Sigmoid colon (tissue), 4 donors: ENCODE data around the gene B3GALT2.

ENCODE experiments used
- EP300 ChIP-seq, 4 donors: sonication (generic); formaldehyde crosslinking; IDR thresholded peaks; one replicate each; pipeline ENCODE4 v1.6.1; 2017; ENCODE audit warnings: antibody characterized with exemption in 4 of 4
- POLR2AphosphoS5 ChIP-seq, 4 donors: sonication (generic); formaldehyde crosslinking; IDR thresholded peaks; one replicate each; pipeline ENCODE4 v1.6.1; 2017; ENCODE audit warnings: antibody characterized with exemption in 4 of 4
- TF ChIP-seq, protein P1 (sequence below), 4 experiments: fragments of 450-650 bp in 3 of 4; fragments of 200-600 bp in 1 of 4; IDR thresholded peaks; one replicate each; pipeline ENCODE4 v1.5.1; 2016 to 2019; ENCODE audit warnings: antibody characterized with exemption in 4 of 4, mild to moderate bottlenecking in 3 of 4, moderate library complexity in 2 of 4

DNA sequence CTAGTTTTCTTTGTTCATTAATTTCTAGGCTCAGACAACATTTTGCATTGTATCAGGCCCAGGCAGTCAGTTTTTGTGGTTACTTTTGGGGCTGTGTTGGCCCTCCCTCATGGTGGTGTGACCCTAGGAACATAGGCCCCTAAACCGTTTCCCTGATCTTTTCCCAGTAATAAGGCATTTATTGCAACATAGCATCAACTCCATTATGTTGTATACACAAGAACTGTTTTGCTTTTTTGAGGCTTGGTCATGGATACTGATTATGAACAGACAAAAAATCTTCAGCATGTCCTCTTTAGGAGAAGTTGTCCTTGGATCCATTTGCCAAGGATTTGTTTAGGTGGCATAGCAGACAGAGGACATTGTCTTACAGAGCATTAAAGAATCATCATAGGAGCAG lies 10.3 kb downstream of the B3GALT2 start:
- TF ChIP-seq, protein P1, sequence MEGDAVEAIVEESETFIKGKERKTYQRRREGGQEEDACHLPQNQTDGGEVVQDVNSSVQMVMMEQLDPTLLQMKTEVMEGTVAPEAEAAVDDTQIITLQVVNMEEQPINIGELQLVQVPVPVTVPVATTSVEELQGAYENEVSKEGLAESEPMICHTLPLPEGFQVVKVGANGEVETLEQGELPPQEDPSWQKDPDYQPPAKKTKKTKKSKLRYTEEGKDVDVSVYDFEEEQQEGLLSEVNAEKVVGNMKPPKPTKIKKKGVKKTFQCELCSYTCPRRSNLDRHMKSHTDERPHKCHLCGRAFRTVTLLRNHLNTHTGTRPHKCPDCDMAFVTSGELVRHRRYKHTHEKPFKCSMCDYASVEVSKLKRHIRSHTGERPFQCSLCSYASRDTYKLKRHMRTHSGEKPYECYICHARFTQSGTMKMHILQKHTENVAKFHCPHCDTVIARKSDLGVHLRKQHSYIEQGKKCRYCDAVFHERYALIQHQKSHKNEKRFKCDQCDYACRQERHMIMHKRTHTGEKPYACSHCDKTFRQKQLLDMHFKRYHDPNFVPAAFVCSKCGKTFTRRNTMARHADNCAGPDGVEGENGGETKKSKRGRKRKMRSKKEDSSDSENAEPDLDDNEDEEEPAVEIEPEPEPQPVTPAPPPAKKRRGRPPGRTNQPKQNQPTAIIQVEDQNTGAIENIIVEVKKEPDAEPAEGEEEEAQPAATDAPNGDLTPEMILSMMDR (IDR thresholded peaks at IDR 0.05): no peak
- no peak for TF ChIP-seq POLR2AphosphoS5 (IDR thresholded peaks at IDR 0.05)
- TF ChIP-seq EP300 (IDR thresholded peaks at IDR 0.05): no peak
